Measurements from ENCODE around the gene ST3GAL5. TPM values are rescaled to one million over a fixed set of nuclear protein-coding genes. Genes with fewer than 3 reads are reported as not detected.

Gene ST3GAL5
- total RNA-seq, 3 donors from 2014 or later: 20.8 to 52.5 (median 29.5) TPM

DNA sequence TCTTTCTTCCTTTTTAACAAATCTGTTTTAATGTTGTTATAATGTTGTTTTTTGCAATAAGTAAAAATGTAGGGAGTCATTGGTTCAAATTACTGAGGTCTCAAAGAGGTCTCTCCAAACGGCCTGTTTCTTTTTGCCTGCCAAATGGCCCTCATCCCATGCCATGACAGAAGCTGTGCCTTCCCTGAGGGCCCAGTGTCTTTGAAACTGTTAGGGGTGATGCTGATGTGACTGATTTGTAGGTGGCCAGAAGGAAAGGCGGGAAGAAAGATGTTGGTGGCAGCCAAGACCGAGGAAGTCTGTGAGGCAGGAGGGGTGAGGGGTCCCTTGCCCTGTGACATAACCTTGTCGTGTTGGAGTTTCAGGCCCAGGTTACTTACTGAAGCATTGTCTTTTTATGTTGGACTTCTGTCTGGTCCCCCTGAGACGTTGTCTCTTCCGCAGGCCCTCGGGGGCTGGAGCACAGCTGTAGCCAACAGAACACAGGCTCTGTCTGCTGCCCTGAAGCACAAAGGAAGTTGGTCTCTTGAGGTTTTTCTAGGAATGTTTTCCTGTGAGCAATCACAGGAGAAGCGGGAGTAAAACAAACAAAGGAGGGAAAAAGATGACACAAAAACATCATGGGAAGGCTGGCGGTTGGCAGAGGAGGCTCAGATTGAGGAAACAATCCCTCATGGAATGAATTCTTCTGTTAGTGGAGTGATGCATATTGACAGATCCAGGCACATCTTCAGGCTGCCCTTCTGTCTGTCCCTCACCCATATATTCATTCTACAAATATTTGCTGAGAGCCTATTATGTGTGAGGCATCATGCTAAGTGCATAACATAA is 4.9 kb upstream of the ST3GAL5 start:
- Histone ChIP-seq H3K4me3 (no peak overlapping the region), H3K9me3 (no peaks in the 10 kb centered on the region), H3K4me1 (peaks cover 0 to 10% of the 10 kb centered on the region in 2 donors), H3K27ac (no peak overlapping the region), H3K27me3 (no peaks in the 10 kb centered on the region), H3K36me3 (no peaks in the 10 kb centered on the region)
- DNase-seq (ENCODE audit: low spot score in 2 of 2): no peak
- intact Hi-C loops (cut with DNase I; ENCODE audit: low total_unique reads): no loop called here
- TF ChIP-seq POLR2AphosphoS5 (IDR thresholded peaks at IDR 0.05) (no peak), POLR2A (IDR thresholded peaks at IDR 0.05) (no peak)
- TF ChIP-seq, protein P1, sequence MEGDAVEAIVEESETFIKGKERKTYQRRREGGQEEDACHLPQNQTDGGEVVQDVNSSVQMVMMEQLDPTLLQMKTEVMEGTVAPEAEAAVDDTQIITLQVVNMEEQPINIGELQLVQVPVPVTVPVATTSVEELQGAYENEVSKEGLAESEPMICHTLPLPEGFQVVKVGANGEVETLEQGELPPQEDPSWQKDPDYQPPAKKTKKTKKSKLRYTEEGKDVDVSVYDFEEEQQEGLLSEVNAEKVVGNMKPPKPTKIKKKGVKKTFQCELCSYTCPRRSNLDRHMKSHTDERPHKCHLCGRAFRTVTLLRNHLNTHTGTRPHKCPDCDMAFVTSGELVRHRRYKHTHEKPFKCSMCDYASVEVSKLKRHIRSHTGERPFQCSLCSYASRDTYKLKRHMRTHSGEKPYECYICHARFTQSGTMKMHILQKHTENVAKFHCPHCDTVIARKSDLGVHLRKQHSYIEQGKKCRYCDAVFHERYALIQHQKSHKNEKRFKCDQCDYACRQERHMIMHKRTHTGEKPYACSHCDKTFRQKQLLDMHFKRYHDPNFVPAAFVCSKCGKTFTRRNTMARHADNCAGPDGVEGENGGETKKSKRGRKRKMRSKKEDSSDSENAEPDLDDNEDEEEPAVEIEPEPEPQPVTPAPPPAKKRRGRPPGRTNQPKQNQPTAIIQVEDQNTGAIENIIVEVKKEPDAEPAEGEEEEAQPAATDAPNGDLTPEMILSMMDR (IDR thresholded peaks at IDR 0.05): no peak

DNA sequence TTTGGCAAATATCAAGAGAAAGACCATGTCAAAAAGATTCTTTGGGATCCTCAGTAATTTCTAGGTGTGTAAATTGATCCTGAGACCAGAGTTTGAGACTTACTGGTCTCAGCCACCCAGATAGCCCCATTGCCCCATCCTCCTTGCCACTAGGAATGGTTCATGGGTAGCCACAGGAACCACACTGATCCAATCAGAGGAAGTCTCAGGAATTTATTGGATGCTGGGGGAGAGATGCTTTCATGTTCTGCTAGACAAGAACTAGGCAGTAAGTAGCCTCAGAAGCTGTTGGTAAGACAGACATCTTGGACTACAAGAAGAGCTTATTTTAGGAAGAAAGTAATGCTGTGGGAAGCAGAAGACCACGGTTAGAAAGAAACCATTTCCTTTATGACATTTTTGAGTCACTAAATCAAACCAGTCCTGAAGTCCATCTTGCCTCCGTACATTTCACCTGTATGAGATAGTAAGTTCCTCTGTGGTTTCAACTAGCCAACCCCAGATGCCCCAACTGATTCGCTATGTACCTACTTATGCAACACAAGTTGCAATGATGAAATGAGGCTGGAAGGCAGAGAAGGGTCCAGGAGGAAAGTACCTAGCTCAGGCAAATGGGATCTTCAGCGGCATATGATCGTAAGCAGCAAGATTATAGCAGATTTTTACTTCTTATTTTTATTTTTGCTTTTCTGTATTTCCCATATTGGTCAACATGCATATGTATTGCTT is 3.6 kb upstream of the ST3GAL5 start:
- Histone ChIP-seq H3K4me1 (peaks cover 0 to 10% of the 10 kb centered on the region in 2 donors), H3K9me3 (no peaks in the 10 kb centered on the region), H3K4me3 (no peak overlapping the region), H3K36me3 (no peaks in the 10 kb centered on the region), H3K27ac (no peak overlapping the region), H3K27me3 (no peaks in the 10 kb centered on the region)
- no peak for DNase-seq (ENCODE audit: low spot score in 2 of 2)
- TF ChIP-seq POLR2A (IDR thresholded peaks at IDR 0.05): no peak
- TF ChIP-seq, protein P1 (IDR thresholded peaks at IDR 0.05): no peak
- no peak for TF ChIP-seq POLR2AphosphoS5 (IDR thresholded peaks at IDR 0.05)
- intact Hi-C loops (cut with DNase I; ENCODE audit: low total_unique reads): no loop called here

DNA sequence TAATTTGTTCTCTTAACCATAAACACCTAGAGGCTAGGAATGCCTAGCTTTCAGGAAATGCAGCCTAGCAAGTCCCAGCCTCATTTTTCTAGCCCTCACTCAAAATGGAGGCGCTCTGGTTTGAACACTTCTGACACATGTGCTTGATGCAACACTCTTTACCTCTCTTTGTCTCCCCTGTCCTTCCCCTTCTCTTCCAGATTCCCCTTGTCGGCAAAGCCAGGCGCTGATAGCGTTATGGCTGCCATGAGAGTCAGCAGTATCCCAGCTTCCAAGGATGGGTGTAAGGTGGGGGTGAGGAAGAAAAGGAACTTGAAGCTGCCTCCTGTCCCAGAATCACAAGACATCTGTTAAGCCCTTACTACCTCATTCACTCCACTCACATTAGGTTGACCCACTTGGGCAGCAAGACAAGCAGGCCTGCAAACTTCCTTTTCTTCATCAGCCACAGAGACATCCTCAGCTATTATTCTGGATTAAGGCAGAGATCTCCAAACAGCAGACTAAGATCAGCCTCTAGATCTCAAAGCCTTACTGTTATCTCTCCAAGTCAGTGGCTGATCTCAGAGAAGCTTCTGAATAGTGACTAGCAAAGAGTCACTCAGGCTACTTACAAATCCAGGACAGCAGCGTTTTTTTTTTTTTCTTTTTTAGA is 1.9 kb upstream of the ST3GAL5 start:
- H3K27ac ChIP-seq: peak overlapping the region in 1 of 2 donors; percentile 39
- H3K36me3 ChIP-seq: no peaks in the 10 kb centered on the region
- TF ChIP-seq, protein P1 (IDR thresholded peaks at IDR 0.05): no peak
- TF ChIP-seq POLR2A (IDR thresholded peaks at IDR 0.05) (no peak), POLR2AphosphoS5 (IDR thresholded peaks at IDR 0.05) (no peak)
- peak overlapping the region in 2 of 3 donors; percentile 77 to 88 for H3K4me3 ChIP-seq
- H3K4me1 ChIP-seq: peaks cover 0 to 22% of the 10 kb centered on the region in 2 donors
- no peaks in the 10 kb centered on the region for H3K9me3 ChIP-seq
- DNase-seq (ENCODE audit: low spot score in 2 of 2): no peak
- intact Hi-C loops (cut with DNase I; ENCODE audit: low total_unique reads): no loop called here
- no peaks in the 10 kb centered on the region for H3K27me3 ChIP-seq

DNA sequence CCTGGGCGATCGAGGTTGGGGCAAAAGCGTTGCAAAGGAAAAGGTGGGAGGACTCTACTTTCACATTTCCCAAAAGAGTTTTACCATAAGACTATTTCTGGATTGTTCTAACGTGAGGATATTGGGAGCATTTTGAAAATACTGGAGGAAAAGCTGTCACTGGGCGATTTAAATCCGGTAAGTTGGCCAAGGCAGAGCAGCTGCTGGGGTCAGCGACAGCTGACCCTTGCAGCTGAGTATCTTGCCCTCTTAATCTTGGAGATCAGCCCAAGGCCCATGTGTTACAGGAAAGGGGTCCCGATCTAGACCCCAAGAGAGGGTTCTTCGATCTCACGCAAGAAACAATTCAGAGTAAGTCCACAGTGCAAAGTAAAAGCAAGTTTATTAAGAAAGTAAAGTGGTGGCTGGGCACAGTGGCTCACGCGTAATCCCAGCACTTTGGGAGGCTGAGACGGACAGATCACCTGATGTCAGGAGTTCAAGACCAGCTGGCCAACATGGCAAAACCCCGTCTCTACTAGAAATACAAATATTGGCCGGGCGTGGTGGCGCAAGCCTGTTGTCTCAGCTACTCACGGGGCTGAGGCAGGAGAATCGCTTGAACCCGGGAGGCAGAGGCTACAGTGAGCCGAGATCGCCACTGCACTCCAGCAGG is 964 bp upstream of the ST3GAL5 start:
- peak overlapping the region; percentile 85 to 90 for H3K27ac ChIP-seq
- peaks cover 0 to 22% of the 10 kb centered on the region in 2 donors for H3K4me1 ChIP-seq
- H3K27me3 ChIP-seq: no peaks in the 10 kb centered on the region
- no peak for DNase-seq (ENCODE audit: low spot score in 2 of 2)
- peak overlapping the region; percentile 77 to 88 (median 82) for H3K4me3 ChIP-seq
- H3K9me3 ChIP-seq: no peaks in the 10 kb centered on the region
- H3K36me3 ChIP-seq: no peaks in the 10 kb centered on the region
- intact Hi-C loops (cut with DNase I; ENCODE audit: low total_unique reads): no loop called here
- TF ChIP-seq POLR2AphosphoS5 (IDR thresholded peaks at IDR 0.05) (peak in 1 of 3 donors; percentile 29), POLR2A (IDR thresholded peaks at IDR 0.05) (no peak)
- TF ChIP-seq, protein P1 (IDR thresholded peaks at IDR 0.05): no peak
